Fibroblast of upper back skin (primary cell): ENCODE data around the gene ADCY2.
A peak's percentile ranks its signal among the peaks of the same experiment; 100 is the strongest.

Experiments
- DNase-seq: peaks from one replicate; pipeline ENCODE4 v3.0.0-alpha.2; 2013

ADCY2 gene

DNA sequence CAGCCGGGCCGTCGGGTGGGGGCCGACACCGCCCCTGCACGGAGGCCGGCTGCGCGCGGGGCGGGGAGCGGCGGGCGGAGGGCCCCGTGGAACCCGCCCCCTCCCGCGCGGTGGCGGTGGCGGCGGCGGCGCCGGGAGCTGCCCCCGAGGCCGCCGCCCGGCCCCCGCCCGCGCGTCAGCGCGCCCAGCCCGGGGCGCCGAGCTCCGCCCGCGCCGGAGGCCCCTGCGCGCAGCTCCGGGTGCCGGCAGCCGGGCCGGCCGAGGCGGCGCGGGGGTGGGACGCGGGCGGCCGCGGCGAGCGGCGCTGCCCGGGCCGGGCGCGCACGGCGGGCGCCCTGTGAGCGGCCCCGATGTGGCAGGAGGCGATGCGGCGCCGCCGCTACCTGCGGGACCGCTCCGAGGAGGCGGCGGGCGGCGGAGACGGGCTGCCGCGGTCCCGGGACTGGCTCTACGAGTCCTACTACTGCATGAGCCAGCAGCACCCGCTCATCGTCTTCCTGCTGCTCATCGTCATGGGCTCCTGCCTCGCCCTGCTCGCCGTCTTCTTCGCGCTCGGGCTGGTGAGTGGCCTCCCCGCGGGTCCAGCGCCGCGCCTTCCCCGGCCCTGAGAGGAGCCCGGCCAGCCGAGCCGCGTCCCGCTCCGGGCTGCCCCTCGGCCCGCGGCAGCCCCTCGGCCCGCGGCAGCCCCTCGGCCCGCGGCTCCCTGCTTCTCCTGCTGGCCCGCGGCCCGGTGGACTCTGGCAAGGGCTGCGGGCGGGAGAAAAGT, at the start of gene ADCY2:
ADCY2 (plus strand) TSS at position 192 of the 766 bp plus-strand sequence; CDS start at position 351, 159 bp downstream.
- DNase-seq, result peak; percentile 3

GRCh38 chr5:7347377-7347776, 48.6 kb upstream of the ADCY2 start:
- no peak for DNase-seq

DNA sequence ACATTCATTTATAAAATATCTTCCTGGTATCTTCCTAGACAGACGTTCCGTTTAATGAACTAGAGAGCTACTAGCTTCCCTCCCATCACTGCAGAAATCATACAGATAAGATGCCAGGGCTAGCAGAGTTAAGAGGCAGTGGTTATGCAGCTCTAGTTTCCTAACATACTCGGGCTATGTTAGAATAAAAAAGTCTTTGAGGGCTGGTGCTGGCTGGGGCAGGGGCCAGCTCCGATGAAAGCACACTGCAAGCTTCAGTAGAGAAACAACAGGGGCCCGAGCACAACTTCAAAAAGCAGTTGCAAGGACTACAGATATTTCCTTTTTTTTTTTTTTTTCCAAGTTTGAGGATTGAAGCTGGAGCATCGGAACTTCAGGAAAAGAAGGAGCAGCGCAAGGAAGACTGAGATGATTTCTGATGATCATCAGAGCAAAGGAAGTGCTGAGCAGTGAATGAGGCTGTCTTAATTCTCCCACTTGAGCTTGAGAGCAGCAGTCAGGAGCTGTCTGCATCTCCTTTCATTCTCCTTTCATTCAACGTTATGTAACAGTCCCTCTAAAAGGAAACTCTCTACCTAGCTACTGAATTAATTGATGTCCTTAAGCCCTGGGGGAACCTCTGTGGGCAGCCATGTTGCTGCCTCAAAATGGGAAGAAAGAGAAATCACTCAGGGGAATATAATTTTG, 47.6 kb upstream of the ADCY2 start:
- DNase-seq, result no peak

GRCh38 chr5:7361593-7361992, 34.3 kb upstream of the ADCY2 start:
- no peak for DNase-seq

- DNase-seq, result no peak
Observed at GRCh38 chr5:7363067-7363677, 32.8 kb upstream of the ADCY2 start.

GRCh38 chr5:7364226-7364875, 31.6 kb upstream of the ADCY2 start:
- peak; percentile 47 for DNase-seq

GRCh38 chr5:7367780-7368179, 28.2 kb upstream of the ADCY2 start:
- no peak for DNase-seq

DNA sequence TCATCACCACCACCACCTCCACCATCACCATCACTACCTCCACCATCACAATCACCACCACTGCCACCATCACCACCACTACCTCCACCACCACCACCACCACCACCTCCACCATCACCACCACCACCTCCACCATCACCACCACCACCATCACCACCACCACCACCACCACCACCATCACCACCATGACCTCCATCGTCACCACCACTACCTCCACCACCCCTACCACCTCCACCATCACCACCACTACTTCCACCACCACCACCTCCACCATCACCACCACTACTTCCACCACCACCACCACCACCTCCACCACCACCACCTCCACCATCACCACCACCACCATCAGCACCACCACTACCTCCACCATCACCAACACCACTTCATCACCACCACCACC, 23.5 kb upstream of the ADCY2 start:
- DNase-seq, result no peak

DNA sequence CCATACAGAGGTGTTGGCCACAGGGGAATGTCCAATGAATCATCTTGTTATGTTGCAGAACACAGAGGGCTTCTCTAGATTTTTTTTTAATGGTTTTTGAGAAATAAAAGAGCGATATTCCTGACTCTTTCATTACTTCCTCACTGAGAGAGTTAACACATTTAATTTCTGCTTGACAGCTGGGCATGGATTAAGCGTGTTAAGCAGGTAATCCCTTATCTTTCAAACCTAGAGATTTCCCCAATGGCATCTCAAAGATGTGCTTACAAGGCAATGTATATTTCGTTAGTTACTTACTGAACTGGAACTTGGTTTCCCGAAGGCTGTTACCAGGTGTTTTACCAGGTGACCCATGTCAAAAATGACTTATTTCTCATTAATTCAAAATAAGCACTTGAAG, 21.8 kb upstream of the ADCY2 start:
- DNase-seq, result no peak

DNA sequence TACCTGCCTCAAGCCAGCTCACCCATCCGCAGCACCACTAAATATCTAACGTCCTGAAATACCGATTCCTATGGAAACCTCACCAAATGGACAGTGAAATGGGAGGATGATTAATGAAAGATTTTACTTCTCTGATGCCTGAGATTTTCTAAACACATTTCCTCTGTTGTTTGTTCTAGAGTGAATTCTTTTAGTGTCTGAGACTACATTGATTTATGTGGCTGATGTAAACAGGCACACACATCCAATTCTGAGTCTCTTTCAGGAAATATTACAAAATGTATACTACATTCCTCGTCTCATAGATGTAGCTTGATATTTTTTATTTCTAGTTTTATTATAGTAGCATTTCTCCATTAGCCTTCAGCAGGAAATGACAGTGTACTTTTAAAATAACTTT, 20.5 kb upstream of the ADCY2 start:
- no peak for DNase-seq

DNA sequence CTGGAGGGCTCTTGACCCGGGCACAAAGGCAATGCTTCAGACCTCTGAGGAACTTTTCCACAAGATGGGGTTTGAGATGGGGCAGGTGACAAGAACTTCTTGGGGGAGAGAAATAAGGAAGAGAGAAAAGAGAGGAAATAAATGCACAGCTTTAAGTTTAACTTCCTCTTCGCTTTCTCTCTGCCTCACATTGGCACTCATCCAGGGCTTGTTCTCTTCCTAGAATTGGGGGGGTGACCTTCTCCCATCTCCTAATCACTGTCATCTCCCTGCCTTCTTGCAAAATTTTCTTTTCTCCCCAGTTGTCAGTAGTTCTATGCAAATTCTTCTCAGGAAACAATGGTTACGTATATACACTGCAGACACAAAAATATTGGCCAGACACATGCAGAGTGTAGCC, 19.1 kb upstream of the ADCY2 start:
- DNase-seq, result no peak

- no peak for DNase-seq
Observed at GRCh38 chr5:7377761-7378160, 18.2 kb upstream of the ADCY2 start.

DNA sequence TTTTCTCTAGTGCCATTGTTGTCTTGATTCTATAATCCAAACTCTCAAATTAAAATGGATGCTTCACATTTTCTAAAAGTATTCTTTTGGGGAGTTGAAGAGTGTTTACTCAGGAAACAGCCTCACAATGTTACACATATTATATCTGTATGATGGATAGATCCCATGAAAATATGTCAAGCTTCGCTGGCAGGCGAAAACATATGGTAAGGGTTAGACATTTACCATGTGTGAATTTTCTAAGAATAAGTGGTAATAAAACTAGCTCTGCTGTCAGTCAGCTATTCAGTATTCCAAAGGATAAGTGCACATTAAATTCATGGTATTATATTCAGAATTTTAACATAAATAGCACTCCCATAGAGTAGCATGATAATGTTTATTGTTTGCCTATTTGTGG, 13.3 kb upstream of the ADCY2 start:
- DNase-seq, result no peak

- no peak for DNase-seq
Observed at GRCh38 chr5:7385681-7386080, 10.3 kb upstream of the ADCY2 start.

GRCh38 chr5:7388553-7388952, 7.4 kb upstream of the ADCY2 start:
- no peak for DNase-seq

GRCh38 chr5:7391215-7391614, 4.7 kb upstream of the ADCY2 start:
- peak; percentile 8 for DNase-seq

DNA sequence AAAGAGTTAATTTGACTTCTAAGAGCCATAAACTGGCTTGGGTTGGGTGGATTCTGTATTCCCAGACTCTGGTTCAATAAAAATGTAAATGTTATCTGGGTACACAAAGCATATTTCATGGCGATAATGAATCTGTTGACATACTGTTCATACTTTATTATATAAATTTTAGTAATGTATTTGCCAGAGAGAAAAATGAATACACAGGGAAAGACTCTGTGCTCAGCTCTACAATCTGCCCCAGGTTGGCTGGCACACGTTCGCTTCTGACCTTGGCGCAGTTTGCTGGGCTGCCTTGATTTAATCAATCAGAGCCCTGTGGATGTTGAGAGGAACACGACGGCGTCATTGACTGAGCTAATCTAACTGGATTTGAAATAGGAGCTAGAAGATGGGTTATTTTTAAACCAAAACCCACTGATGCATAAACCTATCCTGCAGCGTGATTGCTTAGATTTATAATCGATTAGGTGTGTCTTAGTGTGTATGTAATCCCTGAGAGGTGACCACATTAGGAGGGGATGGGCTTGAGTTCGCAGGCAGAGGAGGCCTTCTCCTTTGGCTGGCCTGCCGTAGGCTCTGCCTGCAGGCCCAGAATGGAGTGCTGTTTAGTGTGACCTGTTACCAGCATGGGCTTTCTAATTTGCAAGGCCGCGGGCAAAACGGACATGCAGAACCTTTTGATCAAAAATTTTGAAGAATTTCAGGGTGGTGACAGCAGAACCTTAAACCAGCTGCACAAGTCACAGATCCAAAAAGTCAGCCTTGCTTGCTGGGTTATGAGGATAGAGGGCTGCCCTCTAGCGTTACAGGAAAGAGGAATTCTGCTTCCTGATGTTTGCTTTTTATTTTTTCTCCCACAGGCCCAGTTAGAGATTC, 3.9 kb upstream of the ADCY2 start:
- peak; percentile 54 for DNase-seq

DNA sequence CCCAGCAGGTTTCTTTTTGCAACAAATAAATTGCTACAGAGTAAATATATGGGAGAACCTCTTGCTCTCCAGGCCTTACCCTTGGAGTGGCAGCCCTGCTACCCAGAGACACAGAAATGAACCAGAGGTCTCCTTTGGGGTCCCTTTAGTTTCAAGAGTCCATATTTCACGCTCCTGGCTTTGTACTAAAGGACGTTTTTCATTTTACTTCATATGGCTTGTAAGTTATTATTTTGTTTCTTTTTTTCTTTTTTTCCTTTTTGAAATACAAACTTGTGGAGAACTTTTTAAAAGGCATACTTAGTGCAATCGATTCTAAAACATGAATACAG, 3.3 kb upstream of the ADCY2 start:
- no peak for DNase-seq

DNA sequence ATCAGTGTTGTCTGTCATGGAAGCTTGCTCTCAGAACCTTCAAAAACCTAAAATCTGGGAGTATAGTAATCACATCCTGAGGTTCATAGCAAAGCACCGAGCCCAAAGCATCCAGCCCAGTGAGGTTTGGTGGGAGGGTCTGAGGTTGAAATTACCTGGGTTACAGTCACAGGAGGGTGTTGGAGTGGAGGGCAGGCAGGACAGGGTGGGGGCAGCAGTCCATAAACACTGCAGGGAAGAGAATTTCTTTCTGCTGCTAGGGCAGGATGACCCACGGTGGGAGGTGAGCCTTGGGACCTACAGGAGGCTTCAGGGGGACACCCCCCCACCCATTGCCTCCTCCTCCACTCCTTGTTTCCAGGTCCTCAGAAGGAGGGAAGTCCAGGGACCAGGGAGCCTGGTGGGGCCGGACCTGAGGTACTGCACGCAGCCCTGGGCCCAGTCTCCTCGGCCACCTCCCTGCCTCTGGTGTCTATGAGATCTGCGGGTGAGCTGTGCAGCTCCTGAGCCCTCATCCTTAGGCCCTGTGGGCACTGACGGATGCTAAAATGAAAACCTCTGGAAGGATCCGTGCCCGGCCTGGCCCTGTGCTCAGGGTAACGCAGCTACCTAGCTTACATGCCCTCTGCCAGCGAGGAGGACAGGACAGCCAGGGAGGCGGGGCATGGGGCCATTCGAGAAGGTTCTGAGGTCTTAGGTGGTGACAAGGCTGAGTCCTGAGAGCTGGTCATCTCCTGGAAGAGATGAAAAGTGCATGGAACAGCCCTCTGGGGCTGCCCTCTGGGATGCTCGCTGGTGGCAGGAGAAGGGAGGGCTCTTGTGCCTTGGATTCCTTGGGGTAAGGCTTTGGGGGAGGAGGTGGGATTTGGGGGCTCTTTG, 1.8 kb upstream of the ADCY2 start:
- DNase-seq, result no peak

DNA sequence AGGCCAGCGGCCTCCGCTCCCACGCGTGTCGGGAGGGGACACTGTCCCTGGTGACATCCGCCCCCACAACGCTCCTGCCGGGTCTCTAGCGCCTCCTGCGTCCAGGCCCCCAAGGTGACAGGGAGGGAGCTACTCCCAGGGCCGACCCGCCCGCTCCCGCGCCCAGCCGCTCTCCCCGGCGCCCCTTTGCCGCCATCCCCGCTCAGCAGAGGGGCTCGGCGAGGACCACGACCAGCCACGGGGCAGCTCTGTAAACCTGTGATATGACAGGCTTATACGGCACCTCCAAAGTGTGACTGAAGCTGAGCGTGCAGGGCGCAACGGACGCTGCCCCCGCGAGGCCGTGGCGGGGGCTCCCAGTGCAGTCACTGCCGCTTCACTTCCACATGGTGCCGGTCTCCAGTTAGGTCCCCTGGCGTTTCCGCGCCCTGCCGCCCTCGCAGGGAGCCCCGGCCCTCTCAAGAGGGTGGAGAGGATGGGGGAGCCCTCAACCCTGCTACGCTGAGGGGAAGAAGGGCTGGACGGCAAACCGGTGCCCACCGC, 978 bp upstream of the ADCY2 start:
- DNase-seq, result no peak

- DNase-seq, result no peak
Observed at GRCh38 chr5:7395432-7395946, 449 bp upstream of the ADCY2 start.
